ENCODE results near the gene TPM2. TPM values are rescaled to one million over a fixed set of nuclear protein-coding genes. Genes with fewer than 3 reads are reported as not detected.

TPM2 gene
- total RNA-seq, 1 donor from 2014 or later: 460 TPM

- H3K27me3 ChIP-seq: no peaks in the 10 kb centered on the region
- peaks cover 19% of the 10 kb centered on the region for H3K4me1 ChIP-seq
- no peak for TF ChIP-seq CTCF (IDR thresholded peaks at IDR 0.05)
- H3K36me3 ChIP-seq: no peaks in the 10 kb centered on the region
- DNase-seq (ENCODE audit: extremely low spot score in 2 of 2): no peak
- H3K4me3 ChIP-seq: no peak overlapping the region
- no peaks in the 10 kb centered on the region for H3K9me3 ChIP-seq
- no peak overlapping the region for H3K27ac ChIP-seq
- intact Hi-C loops (cut with DNase I): no loop called here
Observed at GRCh38 chr9:35669331-35670145, 20.2 kb downstream of the TPM2 start.

GRCh38 chr9:35667939-35668338 is 21.8 kb downstream of the TPM2 start:
- Histone ChIP-seq H3K9me3 (no peaks in the 10 kb centered on the region), H3K4me1 (peaks cover 18% of the 10 kb centered on the region), H3K27ac (no peak overlapping the region), H3K4me3 (no peak overlapping the region), H3K27me3 (no peaks in the 10 kb centered on the region), H3K36me3 (no peaks in the 10 kb centered on the region)
- no peak for TF ChIP-seq CTCF (IDR thresholded peaks at IDR 0.05)
- TF ChIP-seq POLR2A (IDR thresholded peaks at IDR 0.05): no peak
- TF ChIP-seq POLR2AphosphoS5 (IDR thresholded peaks at IDR 0.05; ENCODE audit: insufficient read depth in 1 of 2, low read depth in 1 of 2): no peak
- intact Hi-C loops (cut with DNase I): no loop called here
- DNase-seq (ENCODE audit: extremely low spot score in 2 of 2): no peak

GRCh38 chr9:35666549-35666948 is 23.2 kb downstream of the TPM2 start:
- no peak overlapping the region for H3K4me3 ChIP-seq
- no peaks in the 10 kb centered on the region for H3K9me3 ChIP-seq
- intact Hi-C loops (cut with DNase I): no loop called here
- H3K27ac ChIP-seq: no peak overlapping the region
- no peaks in the 10 kb centered on the region for H3K36me3 ChIP-seq
- TF ChIP-seq POLR2AphosphoS5 (IDR thresholded peaks at IDR 0.05; ENCODE audit: insufficient read depth in 1 of 2, low read depth in 1 of 2): no peak
- no peak for TF ChIP-seq POLR2A (IDR thresholded peaks at IDR 0.05)
- no peak for TF ChIP-seq CTCF (IDR thresholded peaks at IDR 0.05)
- peaks cover 18% of the 10 kb centered on the region for H3K4me1 ChIP-seq
- DNase-seq (ENCODE audit: extremely low spot score in 2 of 2): no peak
- H3K27me3 ChIP-seq: no peaks in the 10 kb centered on the region

GRCh38 chr9:35666045-35666444 is 23.7 kb downstream of the TPM2 start:
- Histone ChIP-seq H3K27me3 (no peaks in the 10 kb centered on the region), H3K9me3 (no peaks in the 10 kb centered on the region), H3K4me3 (no peak overlapping the region), H3K27ac (no peak overlapping the region), H3K4me1 (peaks cover 18% of the 10 kb centered on the region), H3K36me3 (no peaks in the 10 kb centered on the region)
- intact Hi-C loops (cut with DNase I): no loop called here
- DNase-seq (ENCODE audit: extremely low spot score in 2 of 2): no peak
- TF ChIP-seq CTCF (IDR thresholded peaks at IDR 0.05) (no peak), POLR2AphosphoS5 (IDR thresholded peaks at IDR 0.05; ENCODE audit: insufficient read depth in 1 of 2, low read depth in 1 of 2) (no peak), POLR2A (IDR thresholded peaks at IDR 0.05) (no peak)

GRCh38 chr9:35665471-35665818 is 24.3 kb downstream of the TPM2 start:
- no peak for TF ChIP-seq POLR2A (IDR thresholded peaks at IDR 0.05)
- TF ChIP-seq CTCF (IDR thresholded peaks at IDR 0.05): no peak
- TF ChIP-seq POLR2AphosphoS5 (IDR thresholded peaks at IDR 0.05; ENCODE audit: insufficient read depth in 1 of 2, low read depth in 1 of 2): no peak
- no peak for DNase-seq (ENCODE audit: extremely low spot score in 2 of 2)
- Histone ChIP-seq H3K9me3 (no peaks in the 10 kb centered on the region), H3K27me3 (no peaks in the 10 kb centered on the region), H3K27ac (peak overlapping the region; percentile 67), H3K4me1 (peaks cover 18% of the 10 kb centered on the region), H3K4me3 (peak overlapping the region; percentile 52 to 61), H3K36me3 (peaks cover 0 to 5% of the 10 kb centered on the region in 2 donors)
- intact Hi-C loops (cut with DNase I): no loop called here
